Activated CD4-positive, CD25-positive, alpha-beta regulatory T cell treated with anti-CD3 and anti-CD28 coated beads, Interleukin-2, amount 50 U/mL, for 24 hours (primary cell): ENCODE measurements around the gene NACAD.
A peak's percentile ranks its signal among the peaks of the same experiment; 100 is the strongest.

Source experiments
- ATAC-seq, 2 donors: fragments of 150-1000 bp; cut with Tn5 transposase; one replicate each; pipeline ENCODE4 v1.10.0; 2021; ENCODE audit warnings: mild to moderate bottlenecking in 1 of 2, moderate library complexity in 1 of 2

NACAD gene

DNA sequence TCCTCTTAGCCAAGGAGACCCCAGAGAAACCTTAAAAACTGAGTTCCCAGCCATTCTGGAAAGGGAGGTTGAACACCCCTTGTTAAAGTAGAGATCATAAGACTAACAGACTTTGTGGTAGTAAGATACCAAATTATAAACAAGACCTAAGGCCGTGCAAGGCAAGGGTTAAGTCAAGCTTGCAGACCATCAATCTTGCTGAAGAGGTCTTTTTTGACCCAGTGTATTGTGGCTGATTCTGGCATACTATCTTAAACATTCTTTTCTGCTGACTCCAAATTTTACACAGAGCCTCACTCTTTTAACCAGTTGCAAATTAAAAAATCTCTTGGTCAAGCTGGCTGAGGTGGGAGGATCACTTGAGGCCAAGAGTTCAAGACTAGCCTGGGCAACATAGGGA lies 23.9 kb upstream of the NACAD start:
- no peak for ATAC-seq

DNA sequence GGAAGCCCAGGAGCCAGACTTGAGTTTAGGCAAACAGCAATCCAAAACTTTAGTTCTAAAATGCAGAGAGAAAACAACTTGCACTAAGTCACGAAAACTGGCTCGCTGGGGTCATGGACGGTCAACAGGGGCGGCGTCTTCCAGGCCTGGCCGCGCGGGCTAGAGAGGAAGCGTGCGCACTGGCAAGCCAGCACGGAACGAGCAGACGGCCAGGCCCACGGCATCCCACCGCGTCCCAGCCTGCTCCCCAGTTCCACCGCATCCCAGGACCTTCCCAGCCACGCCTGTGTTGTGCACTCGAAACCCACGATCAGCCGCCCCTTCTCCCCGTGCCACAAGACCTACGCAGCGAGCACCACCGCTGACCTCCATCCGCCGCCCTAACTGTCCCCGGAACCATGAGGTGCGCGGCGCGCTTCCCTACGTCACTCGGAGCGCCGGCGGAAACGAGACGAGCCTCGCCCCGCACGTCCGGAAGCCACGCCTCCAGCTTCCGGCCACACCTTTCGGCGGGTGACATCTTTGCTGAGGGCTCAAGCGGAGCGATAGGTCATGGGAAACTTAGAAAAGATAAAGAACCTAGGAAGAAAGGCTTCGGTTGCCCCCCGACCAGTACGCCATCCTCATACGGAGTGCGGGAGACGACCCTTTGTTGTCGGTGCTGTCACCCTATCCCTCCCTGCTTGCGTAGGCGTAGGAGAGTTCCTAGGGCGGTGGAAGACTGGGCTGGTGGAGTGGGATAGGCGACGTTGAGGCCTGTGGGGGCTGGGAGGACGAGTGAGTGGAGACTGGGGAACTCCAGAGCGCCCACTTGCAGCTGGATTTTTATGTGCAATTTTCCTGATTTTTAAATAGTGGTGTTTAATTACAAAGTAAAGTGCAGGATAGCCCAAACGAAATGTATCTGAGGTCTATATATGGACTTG lies 22.8 kb upstream of the NACAD start, which contains the start of gene TBRG4:
Gene TBRG4 (minus strand): TSS at position 400 of the 926 bp plus-strand sequence. CDS start 2,460 bp downstream, outside the sequence.
- ATAC-seq: peak; percentile 96 to 97

DNA sequence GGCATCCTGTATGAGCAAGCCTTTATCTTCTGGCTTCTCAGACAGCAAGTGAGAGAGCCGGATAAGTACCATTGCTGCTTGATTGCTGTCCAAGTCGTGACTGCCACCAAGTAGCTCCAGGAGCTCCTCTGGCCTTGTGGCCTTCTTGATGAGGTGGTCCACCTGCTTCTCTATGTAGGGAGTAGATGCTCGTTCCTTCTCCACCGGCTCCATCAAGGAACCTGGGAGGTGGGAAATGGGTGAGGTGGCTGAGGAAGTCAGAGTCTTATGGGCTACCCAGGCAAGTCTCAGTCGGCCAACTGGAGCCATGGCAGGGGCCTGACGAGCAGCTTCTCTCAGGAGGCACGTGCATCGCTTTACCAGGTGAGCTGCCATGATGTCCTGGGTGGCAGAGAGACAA lies 20.1 kb upstream of the NACAD start:
- no peak for ATAC-seq

DNA sequence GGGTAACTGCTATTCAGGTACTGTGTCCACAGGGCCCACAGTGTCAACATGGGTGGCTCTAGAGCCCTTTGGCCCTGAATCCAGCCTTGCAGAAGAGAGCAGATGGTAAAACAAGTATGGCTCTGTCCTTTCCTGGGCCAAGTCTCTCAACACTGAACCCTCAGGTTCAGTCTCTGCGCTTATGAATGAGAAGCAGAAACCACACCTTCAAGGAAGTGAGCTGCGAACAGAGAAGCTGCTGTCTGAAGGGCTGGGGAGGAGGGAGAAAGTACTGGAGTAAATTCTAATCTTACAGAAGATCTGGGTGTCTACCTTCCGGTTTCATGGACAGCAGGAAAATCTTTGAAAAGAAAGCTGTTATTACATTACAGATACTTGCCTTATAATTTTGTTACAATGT lies 18.6 kb upstream of the NACAD start:
- ATAC-seq: no peak

DNA sequence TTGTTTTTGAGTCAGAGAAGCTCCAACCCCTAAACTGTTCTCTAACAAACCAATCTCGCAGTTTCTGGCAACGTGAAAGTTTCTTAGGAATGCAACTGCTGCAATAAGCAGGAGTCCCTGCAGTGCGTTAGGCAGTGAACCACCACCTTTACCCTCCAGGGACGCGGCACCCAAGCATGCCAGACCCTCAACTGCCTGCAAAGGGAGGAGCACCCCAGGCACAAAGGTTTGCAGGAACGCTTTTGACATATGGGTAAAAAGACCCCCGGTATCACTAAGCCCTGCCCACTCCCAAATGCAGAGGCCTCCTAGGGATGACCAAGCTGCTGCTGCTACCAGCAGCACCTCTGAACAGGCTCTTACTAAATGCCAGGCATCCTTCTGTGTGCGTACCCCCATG lies 18.1 kb upstream of the NACAD start:
- no peak for ATAC-seq

DNA sequence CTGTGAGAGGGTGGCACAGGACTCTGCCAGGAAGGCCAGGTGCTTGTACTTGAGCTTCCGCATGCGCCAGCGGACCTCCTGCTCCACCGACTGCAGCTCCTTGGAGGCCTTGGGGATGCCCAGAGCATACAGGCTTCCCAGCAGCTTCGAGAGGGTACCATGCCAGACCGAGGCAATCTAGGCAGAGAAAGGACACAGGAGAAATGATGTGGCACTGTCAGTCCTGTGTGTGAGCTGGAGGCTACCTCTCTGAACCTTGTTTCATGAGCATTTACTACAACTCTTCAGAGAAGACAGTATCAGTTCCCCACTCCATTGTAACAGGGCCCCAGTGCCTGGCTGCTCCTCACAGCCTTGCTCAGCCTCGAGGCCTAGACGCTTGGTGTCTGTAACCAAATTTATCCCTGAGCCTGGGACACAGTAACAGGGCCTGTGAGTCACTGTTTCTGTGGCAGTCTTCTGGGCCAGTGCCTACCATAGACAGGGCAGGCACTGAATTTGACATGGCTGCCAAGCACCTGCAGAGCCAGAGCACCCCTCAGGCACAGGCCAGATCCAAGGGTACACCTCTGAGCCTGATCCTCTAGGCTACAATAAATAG lies 16.9 kb upstream of the NACAD start:
- ATAC-seq: peak in 1 of 2 donors; percentile 12

DNA sequence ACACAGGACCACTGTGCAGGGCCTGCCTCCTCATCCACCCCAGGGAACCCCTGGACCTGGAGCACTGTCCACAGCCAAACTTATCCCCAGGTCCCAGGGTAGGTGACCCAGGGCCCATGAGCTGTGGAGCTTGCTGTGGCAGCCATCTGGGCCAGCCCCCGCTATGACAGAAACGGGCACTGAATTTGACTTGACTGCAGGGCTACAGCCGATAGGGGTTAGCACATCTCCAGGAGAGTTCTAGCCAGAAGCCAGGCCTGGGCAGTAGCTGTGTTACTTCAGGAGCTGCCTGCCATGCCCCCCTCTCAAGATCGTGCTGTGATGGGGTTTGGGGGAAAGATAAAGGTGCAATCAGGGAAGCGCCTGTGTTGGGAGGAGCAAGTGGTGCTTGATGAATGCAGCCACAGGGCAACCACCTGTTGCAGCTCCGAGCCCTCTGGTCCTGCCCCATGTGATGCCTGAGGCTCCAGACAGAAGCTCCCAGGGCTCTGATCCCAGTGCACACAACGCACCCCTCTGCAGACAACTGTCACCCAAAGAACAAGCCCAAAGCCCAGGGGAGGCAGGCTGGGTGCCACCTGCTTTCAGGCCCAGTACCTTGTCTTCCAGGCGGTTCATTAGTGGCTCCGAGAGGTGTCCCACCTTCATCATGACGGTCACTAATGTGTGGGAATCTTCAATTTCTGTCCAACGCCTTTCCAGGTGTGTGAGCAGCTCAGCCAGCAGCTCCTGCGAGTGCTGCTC lies 16.2 kb upstream of the NACAD start:
- ATAC-seq: no peak

DNA sequence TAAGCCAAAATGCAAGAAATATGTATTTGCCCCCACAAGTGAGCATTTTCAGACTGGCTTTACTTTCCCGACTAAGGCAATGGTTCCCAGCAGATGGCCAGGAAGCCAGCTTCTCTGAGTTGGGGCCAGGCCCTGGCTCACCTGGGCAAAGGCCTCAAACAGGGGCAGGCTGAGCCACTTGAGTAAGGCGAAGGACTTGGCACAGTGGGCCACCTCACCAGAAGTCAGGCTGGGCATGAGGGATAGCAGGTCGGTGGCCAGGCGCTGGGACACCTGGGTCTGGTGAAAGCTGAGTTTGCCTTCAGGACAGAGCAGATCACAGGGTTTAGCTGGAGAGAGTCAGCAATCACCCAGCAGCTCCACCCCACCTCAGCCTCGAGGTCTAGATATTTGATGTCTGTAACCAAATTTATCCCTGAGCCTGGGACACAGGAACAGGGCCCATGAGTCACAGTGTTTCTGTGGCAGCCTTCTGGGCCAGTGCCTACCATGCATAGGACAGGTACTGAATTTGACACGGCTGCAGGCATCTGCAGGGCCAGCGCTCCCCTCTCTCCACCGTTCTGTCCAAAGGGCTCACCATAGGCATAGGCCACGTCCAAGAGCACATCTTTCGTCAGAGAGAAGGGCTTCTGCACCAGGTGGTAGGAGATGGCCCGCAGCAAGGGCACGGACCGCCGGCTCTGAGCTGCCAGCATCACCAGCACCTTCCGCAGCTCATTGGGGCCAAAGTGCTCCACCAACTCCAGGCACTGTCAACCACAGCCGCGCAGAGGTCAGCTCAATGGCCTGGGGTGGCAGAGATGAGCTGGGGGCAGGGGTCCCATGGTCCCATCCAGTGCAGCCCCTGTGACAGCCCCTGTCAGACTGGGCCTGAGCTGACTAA lies 15.4 kb upstream of the NACAD start:
- no peak for ATAC-seq

DNA sequence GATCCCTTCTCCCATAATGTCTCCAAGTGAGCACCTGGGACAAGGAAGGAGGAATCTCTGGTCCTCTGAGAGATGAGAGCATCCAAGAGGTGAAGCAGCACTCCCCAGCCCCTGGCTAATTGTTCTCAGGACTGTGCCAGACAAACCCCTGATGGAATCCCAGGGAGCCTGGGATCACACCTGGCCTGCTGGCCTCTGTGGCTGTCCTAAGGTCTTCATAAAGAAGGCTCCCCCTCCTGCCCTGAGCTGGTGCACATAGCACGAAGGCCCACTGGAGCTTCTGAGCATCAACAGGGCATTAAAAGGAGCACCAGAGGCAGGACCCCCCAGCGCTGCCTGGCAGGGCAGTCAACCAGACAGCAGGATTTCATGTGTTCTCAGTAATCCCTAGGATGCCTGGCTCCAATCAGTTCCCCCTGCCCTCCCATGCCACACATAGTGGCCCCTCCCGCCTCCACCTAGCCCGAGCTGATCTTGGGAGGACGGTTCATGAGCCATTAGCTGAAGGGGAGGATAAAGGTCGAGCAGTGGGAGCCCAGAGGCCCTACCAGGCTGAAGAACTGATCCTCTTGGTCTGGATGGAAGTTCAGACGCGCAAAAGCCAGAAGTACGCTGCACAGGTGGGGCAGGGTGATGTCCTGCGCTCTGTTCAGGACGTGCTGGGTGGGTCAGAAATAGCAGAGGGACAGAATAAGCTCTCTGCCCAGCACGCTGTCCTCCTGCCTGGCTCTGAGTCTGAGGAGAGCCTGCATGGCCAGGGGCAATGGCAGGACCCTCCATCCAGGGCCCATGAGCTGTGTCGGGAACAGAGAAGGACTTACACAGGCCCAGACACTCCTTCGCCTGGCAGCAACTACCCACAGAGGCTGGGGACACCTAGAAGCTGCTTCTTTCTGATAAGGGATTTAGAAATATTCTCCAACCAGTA lies 14.3 kb upstream of the NACAD start:
- no peak for ATAC-seq

DNA sequence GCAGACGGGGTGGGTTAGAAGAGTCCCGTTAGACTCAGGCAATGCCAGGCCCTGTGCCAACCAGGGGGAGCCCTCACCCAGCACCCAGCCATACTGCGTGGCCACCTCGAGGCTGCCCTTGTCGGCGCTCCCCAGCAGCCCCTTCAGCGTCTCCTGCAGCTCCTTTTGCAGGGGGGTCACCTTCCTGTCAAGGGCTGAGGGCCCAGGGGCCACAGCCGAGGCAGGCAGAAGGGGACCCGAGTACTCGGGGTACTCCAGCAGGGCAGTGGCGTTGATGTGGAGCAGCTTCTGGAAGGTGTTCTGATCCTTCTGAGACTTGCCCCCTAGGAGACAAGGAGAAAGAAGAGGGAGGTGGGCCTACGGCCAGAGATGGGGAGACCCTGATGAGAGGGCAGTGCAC lies 13.0 kb upstream of the NACAD start:
- ATAC-seq: no peak

DNA sequence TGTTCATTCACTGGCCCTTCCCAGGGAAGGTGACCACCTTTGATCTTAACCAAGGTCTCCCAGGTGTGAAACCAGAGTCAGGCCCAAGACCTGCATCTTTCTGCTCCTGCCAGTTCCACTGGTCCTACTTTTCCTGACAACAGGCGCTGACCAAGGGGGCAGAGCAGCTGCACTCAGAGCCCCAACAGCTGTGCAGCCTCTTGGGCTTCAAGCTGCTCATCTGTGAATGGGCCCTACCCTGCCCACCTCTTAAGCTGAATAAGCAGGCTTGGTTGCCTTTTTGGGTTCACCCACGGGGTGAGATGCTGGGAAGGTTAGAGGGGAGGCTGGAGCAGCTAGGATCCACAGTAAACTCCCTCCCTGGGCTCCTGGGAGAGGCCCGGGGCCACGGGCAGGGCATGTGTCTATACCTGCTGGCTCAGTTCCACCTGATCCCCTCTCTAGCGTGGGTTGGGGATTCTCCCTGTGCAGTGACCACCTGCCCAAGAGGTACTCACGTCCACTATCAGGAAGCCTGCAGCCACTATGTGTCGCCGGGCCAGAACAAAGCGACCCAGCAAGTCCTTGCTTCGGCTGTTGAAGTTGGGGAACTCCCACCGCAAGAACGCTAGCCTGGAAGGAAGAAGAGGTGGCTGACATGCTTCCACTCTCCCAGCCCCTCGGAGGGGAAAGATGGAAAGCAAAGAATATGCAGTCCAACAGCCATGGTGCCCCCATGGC lies 12.2 kb upstream of the NACAD start:
- no peak for ATAC-seq

DNA sequence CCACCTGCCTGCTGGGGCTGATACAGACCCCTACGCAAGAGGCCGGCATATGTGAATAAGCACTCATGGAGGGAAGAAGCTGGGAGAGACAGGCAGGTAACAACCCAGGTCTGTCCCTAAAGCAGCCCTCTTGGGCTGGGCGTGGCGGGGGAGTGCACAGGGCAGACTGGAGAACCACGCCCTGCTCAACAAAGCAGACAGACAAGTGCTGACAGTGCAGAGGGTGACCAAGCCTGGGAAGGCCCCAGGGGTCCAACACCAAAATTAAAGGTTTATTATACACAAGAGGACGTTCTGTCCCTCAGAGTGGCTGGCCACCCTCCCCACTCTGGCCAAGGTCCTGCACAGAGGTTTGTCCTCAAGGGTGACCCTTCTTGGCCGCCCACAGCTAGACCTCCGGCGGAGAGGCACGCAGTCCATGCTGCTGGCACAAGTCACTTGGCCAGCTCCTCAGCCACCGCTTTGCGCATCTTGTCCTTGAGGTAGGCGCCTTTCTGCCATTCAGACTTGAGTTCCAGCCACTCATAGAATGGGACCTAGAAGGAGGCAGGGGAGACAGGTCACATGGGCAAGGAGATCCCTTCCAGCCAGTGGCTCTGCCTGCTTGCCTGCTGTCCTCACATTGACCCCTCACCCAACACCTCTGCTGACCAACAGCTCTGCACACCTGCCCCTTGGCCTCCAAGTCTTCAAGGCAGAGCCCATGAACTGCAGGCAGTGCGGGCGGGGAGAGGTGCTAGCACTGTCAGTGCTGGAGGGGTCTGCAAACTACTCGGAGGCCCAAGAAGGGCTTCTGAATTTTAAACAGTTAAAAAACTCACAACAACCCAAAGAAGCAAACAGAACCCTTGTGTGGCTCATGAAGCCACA lies 11.4 kb upstream of the NACAD start:
- ATAC-seq: peak in 1 of 2 donors; percentile 13

DNA sequence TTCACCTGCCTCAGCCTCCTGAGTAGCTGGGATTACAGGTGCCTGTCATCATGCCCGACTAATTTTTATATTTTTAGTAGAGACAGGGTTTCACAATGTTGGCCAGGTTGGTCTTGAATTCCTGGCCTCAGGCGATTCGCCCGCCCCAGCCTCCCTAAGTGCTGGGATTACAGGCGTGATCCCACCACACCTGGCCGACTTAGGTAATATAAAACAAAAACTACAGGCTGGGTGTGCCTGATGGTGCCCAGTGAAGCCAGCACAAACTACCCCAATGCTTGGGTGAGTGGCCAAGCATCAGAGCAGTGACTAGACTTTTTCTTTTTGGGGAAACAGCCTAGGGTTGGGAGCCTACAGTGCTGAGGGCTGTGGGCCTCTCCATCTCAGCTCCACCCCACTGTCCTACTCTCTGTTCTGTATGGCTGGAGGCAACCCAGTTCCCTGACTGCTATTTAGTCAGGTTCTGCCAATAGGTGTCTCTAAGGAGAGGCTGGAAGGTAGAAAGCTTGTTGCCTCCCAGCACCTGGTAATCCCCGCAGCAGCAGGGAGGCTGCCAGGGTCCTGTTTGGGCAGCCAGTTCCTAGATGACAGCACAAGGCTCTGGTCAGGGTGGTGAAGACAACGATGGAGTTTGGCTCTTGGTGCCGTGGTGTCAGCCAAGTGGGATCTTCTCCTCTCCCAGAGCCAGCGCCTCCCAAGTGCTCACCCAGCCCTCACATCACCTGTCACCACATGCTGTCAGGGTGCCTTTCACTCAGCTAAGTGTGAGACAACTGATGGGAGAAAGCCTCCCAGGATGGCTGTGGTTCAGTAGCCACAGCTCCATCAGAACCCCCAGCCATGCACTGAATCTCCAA lies 10.4 kb upstream of the NACAD start:
- ATAC-seq: peak in 1 of 2 donors; percentile 13

DNA sequence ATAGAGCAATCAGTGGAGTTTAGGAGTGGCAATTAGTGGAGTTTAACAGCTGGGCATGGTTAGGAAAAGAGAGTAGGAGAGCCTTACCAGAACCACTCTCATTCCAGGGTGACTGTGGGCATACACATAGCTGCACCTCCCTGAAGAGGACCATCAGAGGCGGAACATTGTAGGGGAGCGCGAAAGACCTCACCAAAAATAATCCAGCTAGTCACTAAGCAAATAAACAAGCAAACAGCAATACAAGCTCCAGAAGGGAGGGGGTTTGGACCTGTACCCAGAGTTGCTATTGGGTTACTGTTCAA lies 4.1 kb upstream of the NACAD start:
- no peak for ATAC-seq

DNA sequence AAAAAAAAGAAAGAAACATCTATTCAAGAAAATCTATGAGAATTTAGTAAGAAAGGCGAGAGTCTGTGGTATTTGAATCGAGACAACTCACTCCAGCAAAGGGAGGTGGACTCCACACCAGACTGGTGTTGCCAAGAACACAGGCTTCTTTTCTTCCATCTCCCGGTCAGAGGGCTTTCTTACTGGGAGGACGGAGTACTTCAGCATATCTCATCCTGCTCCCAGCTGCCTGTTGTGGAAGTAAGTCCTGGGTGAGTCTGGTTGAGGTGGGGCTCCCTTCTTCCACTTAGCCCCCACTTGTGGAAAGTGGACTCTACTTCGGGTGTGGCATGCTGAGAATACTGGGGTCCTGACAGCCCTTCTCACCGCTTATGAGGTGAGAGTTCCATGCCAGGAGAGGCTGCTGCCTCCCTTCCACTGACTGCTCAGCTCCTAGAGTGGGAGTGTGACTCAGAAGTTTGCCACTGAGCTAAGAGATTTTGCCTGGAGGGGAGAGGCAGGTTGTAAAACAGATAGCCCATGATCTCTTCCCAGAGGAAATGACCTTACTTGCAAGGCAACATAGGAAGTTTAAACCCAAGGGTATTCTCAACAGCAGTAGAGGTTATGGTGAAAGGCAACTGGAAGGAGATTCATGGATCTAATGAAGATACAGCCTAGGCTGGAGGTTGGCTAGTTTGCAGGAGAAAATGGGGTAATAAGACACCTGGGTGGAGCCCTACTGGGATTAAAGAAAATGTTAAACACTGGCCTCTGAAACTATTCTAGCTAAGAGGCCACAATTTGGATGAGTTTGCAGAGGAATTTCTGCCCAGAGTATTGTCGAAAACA lies 3.5 kb upstream of the NACAD start:
- ATAC-seq: no peak

DNA sequence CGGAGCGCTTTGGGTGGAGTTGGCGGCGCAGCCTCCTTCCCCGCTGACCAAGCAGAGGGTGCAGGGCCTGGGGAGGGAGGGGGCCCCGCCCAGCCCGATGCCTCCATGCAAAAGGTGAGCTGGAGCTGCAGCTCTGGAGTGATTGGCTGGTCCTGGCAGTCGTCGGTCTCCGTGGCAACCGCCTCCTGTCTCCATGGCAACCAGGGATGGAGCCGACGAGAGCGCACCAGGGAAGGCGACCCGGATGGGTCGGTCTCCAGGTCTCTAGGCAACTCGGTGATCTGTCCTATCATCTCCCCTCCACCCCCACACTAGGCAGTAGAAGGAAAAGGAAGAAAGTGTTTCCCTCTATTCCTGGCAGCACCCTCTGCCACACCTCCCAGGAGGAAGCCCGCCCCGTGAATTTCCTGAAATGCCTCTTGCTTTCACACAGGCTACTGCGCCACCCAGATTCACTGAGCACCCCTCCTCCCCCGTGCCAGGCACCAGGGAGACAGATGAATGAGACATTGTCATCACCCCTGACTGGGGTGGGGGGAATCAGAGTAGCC lies 647 bp upstream of the NACAD start:
- peak; percentile 23 to 46 for ATAC-seq

DNA sequence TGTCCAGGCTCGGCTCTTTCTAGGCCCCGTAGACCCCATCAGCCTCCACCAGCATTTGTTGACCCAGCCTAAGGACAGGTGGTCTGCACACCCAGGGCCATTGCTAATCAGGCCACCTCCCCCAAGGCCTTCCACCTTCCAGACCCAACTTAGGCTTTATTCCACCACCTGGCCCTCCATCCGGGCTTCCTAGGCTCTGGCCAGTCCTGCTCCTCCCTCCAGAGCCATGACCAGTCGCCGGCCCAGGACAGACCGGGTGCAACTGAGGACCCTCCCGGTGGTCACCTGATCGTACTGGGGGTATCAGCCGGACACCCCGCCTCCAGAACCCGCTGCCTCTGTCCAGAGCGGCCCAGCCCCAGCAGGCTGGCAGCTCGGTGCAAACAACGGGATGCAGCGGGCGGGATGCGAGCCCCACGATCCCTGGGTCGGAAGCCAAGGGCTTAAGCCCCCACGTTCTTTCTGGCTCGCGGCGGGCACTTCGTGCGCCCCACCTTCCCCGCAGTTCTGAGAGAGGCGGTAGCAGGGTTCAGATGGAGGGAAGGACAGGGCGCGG lies 545 bp downstream of the NACAD start:
- no peak for ATAC-seq
